ENCODE measurements around the gene GIMAP1.

GIMAP1 gene

DNA sequence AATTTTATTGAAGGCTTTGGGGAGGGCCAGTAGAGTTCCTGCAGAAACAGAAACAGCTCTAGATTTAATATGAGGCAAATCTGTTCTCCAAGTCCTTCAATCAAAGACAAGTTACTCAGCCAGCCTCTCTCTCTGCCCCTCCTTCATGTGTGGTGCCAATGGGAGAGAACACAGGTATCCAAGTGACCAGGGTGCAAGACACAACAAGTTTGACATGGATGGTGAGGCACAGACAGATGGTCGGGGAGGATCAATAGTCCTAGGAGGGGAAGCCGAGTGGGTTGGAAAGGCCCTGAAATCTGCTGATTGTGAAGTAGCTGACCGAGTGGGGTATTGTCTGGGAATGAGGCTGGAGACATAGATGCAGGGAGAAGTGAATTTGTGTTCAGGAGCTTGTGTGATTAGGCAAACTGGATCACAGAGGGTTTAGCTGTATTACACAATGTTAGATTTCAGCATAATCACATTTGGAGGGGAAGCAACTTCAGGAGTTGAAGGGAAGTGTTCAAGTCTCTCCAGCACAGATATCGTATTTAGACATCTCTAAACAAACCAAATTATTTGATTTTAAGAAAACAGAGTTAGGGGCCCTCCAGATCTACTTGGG lies 1.5 kb downstream of the GIMAP1 start:
- TF ChIP-seq CTCF (IDR thresholded peaks at IDR 0.05; ENCODE audit: extremely low read depth, missing control alignments), result no peak
- DNase-seq (ENCODE audit: low spot score), result no peak

DNA sequence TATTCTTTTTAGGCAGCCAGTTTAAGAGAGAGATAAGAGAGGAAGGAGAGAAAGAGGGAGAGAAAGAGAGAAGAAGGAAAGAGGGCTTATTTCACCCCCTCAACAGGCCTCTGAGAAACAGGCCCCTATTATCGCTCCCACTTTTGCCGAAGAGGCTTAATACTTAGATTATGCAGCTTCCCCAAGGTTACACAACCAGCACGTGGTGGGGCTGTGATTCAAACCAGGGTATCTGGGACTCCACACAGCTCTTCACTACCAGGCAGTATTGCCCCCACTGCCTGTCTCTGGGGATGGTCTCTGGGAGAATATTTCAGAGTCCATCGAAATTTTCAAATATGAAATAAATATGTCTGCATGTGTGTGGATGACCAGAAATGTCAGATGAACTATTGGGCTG lies 3.0 kb downstream of the GIMAP1 start:
- no peak for TF ChIP-seq CTCF (IDR thresholded peaks at IDR 0.05; ENCODE audit: extremely low read depth, missing control alignments)
- DNase-seq (ENCODE audit: low spot score), result no peak

DNA sequence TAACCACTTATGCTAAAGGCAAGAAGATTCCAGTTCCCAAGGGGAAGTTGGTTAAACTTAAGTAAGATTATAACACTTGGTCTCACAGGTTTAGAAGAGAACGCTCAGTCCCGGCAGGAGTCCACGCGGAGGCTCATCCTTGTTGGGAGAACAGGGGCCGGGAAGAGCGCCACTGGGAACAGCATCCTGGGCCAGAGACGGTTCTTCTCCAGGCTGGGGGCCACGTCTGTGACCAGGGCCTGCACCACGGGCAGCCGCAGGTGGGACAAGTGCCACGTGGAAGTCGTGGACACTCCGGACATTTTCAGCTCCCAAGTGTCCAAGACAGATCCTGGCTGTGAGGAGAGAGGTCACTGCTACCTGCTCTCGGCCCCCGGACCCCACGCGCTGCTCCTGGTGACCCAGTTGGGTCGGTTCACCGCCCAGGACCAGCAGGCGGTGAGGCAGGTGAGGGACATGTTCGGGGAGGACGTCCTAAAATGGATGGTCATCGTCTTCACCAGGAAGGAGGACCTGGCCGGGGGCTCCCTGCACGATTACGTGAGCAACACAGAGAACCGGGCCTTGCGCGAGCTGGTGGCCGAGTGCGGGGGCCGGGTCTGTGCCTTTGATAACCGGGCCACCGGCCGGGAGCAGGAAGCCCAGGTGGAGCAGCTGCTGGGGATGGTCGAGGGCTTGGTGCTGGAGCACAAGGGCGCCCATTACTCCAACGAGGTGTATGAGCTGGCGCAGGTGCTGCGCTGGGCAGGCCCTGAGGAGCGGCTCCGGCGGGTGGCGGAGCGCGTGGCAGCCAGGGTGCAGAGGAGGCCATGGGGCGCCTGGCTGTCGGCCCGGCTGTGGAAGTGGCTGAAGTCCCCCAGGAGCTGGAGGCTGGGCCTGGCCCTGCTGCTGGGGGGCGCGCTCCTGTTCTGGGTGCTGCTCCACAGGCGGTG lies 3.8 kb downstream of the GIMAP1 start:
- TF ChIP-seq CTCF (IDR thresholded peaks at IDR 0.05; ENCODE audit: extremely low read depth, missing control alignments), result no peak
- no peak for DNase-seq (ENCODE audit: low spot score)

GRCh38 chr7:150721970-150722373 lies 5.6 kb downstream of the GIMAP1 start:
- DNase-seq (ENCODE audit: low spot score), result no peak
- no peak for TF ChIP-seq CTCF (IDR thresholded peaks at IDR 0.05; ENCODE audit: extremely low read depth, missing control alignments)

DNA sequence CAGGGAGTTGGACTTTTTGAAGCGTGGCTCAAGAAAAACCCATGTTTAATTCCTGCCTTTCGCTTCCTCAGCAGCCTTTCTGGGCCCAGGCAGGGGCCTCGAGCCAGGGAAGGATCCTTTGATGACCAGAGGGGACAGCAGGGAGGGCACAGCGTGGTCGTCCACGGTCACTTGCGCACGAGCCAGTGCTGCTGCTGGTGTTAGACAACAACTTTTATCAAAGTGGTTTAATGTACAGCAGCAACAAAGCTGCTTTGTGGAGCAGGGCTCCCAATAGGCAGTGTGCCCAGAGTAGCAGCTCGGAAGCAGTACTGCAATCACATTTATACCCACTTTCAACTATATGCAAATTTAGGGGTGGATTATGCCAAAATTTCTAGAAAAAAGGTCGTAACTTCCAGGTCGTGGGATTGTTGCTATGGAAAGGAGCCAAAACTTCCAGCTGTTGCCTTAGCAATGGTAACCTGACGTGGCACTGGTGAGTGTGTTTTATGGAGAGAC lies 6.1 kb downstream of the GIMAP1 start:
- TF ChIP-seq CTCF (IDR thresholded peaks at IDR 0.05; ENCODE audit: extremely low read depth, missing control alignments), result no peak
- DNase-seq (ENCODE audit: low spot score), result no peak

DNA sequence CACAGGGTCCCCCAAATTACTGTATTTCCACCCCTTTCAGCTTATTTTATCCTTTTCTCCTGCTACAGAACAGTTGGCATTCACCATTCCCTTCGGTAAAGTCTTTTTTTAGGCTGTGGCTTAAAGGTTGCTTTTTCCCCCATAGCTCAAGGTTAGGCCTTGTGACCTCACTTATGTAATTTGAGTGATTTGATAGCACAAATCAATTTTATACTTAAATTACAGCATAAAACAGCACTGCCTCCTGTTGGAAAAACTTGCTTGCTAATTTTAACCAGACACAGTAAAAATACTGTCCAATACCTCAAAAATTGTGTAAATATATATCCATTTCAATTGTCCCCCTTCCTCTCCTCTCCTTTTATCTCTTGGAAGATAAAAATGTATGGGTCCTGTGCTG lies 7.1 kb downstream of the GIMAP1 start:
- no peak for DNase-seq (ENCODE audit: low spot score)
- no peak for TF ChIP-seq CTCF (IDR thresholded peaks at IDR 0.05; ENCODE audit: extremely low read depth, missing control alignments)

DNA sequence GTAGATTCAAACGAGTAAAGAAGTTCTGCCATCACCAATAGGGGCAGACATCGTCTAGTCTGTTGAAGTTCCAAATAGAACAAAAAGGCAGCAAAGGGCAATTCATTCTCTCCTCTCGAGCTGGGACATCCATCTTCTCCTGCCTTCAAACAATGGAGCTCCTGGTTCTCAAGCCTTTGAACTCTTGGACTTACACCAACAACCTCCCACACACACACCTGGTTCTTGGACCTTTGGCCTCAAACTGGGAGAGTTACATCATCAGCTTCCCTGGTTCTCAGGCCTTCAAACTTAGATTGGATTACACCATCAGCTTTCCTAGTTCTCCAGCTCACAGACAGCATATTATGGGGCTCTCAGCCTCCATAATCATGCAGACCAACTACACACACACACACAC lies 11.0 kb downstream of the GIMAP1 start:
- DNase-seq (ENCODE audit: low spot score), result no peak

More for the DNA sequence above, 11.0 kb downstream of the GIMAP1 start:
- TF ChIP-seq CTCF (IDR thresholded peaks at IDR 0.05; ENCODE audit: extremely low read depth, missing control alignments), result no peak
